Mucosa of gallbladder (tissue), 1 donor: Measurements from ENCODE around the gene ANKRD11. TPM values are rescaled to one million over a fixed set of nuclear protein-coding genes. Genes with fewer than 3 reads are reported as not detected.
"Not testable (repeated sequence)": the region's sequence is repeated elsewhere in the genome, so short reads cannot be mapped to it uniquely, and the experiment has no call there.

Source experiments
- DNase-seq: peaks from one replicate; pipeline ENCODE4 v3.0.0-alpha.2; 2020; ENCODE audit warnings: low spot score
- total RNA-seq: library from RNA; stranded (reverse); gene quantifications from one replicate; pipeline ENCODE4 v1.2.1, GENCODE V29; 2021
- donor health status: DM: no; HTN: no; CAD: no.

Gene ANKRD11
- total RNA-seq, 1 donor from 2014 or later, result 143 TPM

DNA sequence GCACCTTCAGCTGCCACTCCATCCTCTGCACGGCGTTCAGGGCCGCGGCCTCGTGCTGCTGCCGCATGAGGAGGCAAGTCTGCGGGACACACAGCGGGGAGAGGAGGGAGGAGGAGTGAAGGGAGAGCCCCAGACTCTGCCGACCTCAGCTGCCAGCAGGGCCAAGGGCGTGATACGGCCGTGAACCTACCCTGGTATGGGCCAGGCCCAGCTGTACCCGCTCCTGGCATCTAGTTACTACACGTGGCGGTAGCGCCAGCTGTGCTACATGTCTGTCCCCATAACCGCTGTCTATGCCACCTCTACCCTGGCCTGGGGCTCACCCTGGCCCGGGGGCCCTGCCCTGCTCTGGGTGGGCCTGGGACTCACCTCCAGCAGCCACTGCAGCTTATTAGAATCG, 221.8 kb downstream of the ANKRD11 start:
- no peak for DNase-seq

- DNase-seq, result not testable (repeated sequence)
These were observed 222.6 kb downstream of the ANKRD11 start for GRCh38 chr16:89267746-89268145.

GRCh38 chr16:89266521-89267134, 223.7 kb downstream of the ANKRD11 start:
- no peak for DNase-seq

DNA sequence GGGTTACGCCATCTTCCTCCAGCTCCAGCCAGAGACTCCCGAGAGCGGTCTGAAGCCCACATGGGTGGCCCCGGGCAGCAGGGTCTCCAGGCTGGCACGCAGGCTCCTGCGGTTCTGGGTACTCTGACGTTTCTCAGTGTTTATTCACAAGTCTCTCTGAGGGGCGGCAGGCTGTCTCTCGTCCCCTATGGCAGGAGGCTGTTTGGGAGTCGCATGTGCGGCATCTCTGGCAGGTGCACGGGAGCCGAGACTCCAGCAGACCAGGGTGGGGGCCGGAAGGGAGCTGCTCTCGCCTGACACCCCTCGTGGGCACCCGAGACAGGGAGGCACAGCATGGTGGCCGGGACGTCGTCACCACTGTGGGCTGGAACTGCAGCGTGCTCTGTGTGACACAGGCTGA, 224.7 kb downstream of the ANKRD11 start:
- DNase-seq, result no peak

DNA sequence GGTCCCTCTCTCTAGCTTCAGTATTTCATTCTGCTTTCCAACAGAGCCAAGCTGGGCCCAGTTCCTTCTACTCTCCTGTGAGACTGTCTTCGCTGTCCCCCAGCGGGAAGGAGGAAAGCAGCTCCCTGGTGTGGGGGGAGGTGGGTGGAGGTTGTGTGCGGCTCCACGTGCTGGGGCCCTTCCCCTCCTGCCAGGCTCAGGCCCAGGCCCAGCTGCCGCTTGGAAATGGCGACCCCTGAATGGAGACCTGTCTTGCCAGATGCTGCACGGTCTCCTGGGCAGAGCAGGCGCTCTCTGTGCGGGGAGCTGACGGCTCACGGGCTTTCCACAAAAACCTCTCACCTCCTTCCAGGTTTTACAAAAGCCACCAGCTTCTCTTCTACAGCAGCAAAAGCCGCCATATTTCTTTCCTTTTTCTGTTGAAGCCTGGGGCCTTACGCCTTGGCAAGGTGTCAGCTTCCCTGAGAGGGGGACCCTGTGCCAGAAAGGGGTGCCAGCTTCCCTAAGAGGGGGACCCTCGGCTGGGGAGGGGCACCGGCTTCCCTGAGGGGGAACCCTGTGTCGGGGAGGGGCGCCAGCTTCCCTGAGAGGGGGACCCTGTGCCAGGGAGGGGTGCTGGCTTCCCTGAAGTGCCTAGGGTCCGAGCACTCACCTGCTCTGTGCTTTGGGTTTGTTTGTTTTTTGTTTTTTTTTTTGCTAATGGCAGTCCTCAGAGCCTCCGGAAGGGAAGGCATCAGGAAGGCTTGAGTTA, 225.4 kb downstream of the ANKRD11 start:
- no peak for DNase-seq

DNA sequence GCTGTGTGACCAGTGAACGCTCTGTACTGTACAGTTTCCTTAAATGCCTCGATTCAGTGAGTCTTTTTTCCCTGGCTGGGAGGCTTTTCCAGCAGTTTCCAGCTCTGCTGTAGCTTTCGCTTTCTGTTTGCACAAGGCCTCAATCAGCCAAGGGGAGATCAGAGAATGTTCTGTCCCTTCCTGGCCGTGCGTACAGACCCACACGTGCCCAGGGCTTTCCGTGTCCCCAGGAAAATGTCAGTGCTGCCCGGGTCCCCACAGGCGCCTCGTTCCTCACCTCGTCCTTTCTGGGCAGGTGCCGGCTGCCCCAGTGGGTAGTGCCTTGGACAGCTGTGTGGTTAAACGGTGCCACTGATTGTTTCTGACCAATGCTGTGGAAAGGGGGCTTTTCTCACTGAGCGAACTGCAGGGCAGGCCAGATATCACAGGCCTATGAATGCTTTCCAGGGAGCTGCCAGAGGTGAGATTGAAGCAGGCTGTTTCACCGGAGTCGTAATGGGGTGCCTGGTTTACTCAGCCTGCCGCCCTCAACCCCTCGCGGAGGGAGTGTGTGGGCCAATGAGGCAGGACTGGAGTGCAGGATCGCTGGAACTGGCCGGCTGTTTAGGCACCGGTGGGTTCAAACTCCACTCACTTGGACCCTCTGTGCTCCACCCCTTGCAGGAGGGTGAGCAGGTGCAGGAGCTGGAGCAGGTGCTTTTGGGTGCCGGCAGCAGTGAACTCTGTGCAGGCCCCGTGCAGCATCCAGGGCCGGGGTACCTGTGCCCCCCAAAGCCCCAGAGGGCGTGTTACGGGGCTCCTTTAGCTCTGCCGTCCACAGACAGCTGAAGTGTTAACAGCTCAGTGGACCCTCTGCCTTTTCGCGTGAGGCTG, 228.4 kb downstream of the ANKRD11 start:
- DNase-seq, result no peak

DNA sequence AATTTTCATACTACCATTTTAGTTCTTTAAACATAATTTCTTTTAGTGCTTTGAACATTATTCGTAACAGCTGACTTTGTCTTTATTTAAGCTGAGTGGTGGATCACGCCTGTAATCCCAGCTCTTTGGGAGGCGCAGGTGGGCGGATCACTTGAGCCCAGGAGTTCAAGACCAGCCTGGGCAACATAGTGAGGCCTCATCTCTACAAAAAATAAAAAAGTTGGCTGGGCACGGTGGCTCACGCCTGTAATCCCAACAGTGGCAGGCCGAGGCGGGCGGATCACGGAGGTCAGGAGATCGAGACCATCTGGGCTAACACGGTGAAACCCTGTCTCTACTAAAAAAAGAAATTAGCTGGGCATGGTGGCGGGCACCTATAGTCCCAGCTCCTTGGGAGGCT, 230.5 kb downstream of the ANKRD11 start:
- DNase-seq, result not testable (repeated sequence)

DNA sequence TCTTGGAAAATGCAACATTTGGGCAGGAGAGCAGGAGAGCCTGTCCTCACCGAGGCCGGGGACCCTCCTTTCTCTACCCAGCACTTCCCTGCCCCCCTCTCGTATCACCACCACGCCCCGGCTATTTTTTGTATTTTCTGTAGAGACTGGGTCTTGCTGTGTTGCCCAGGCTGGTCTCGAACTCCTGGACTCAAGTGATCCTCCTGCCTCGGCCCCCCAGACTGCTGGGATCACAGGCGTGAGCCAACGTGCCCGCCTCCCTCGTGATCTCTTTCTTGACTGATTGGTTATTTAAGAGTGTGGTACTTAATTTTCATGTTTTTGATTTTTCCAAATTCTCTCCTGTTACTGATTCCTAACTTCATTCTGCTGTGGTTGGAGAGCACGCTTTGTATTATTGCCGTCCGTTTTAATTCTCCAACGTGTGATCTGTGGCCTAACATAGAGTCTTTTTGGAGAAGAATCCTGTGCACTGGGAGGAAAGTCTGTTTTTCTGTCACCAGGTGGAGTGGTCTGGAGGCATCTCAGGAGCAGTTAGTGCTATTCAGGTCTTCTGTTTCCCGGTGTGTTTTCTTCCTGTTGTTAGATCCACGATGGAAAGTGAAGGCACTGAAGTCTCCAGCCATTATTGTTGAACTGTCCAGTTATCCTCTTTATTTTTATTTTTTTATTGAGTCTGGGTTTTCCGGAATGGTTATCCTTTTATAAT, 232.4 kb downstream of the ANKRD11 start:
- no peak for DNase-seq

- DNase-seq, result no peak
These were observed 233.1 kb downstream of the ANKRD11 start for GRCh38 chr16:89257281-89257731.

- DNase-seq, result peak; percentile 48
These were observed 233.6 kb downstream of the ANKRD11 start for GRCh38 chr16:89256651-89257254.

DNA sequence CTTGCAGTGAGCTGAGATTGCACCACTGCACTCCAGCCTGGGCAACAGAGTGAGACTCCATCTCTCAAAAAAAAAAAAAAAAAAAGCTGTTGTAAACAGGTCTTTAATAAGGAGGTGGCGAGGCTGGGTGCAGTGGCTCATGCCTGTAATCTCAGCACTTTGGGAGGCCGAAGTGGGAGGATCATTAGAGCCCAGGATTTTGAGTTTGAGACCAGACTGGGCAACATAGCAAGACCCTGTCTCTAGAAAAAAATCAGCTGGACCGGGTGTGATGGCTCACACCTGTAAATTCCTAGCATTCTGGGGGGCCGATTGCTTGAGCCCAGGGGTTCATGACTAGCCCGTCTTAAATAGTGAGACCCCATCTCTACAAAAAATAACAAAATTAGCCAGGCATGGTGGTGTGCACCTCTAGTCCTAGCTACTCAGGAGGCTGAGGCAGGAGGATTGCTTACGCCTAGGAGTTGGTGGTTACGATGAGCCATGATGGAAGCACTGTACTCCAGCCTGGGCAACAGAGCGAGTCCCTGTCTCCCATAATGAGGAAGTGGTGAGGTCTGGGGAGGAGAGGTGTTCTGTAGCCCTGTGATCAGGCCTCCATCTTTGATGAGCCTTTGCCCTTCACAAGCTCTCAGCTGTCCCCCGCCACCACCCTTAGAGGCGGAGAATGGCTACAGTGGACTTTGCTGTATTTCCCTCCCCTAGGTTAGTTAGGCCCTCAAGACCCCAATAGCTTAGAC, 236.6 kb downstream of the ANKRD11 start:
- no peak for DNase-seq

- DNase-seq, result no peak
These were observed 242.0 kb downstream of the ANKRD11 start for GRCh38 chr16:89248196-89248982.

GRCh38 chr16:89247734-89248075, 242.7 kb downstream of the ANKRD11 start:
- not testable (repeated sequence) for DNase-seq

- peak; percentile 92 for DNase-seq
These were observed 243.2 kb downstream of the ANKRD11 start for GRCh38 chr16:89246903-89247733.

DNA sequence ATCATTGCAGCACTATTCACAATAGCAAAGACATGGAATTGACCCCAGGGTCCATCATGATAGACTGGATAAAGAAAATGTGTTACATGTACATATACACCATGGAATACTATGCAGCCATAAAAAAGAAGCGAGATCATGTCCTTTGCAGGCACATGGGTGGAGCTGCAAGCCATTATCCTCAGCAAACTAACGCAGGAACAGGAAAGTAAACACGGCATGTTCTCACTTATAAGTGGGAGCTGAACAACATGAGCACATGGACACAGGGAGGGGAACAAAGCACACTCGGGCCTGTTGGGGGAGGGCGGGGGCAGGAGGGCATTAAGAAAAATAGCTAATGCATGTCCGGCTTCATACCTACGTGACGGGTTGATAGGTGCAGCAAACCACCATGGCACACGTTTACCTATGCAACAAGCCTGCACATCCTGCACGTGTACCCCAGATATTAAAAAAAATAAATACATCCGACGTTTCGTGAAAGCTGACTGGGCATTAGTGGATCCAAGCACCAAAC, 243.9 kb downstream of the ANKRD11 start:
- DNase-seq, result no peak

- no peak for DNase-seq
These were observed 245.6 kb downstream of the ANKRD11 start for GRCh38 chr16:89244754-89245153.

DNA sequence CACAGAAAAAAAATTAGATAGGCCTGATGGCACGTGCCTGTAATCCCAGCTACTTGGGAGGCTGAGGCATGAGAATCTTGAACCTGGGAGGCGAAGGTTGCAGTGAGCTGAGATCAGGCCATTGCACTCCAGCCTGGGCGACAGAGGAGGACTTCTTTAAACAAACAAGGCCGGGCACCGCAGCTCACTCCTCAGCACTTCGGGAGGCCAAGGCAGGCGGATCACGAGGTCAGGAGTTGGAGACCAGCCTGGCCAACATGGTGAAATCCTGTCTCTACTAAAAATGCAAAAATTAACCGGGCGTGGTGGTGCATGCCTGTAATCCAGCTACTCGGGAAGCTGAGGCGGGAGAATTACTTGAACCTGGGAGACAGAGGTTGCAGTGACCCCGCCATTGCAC, 246.1 kb downstream of the ANKRD11 start:
- not testable (repeated sequence) for DNase-seq

GRCh38 chr16:89243664-89244063, 246.7 kb downstream of the ANKRD11 start:
- DNase-seq, result no peak

DNA sequence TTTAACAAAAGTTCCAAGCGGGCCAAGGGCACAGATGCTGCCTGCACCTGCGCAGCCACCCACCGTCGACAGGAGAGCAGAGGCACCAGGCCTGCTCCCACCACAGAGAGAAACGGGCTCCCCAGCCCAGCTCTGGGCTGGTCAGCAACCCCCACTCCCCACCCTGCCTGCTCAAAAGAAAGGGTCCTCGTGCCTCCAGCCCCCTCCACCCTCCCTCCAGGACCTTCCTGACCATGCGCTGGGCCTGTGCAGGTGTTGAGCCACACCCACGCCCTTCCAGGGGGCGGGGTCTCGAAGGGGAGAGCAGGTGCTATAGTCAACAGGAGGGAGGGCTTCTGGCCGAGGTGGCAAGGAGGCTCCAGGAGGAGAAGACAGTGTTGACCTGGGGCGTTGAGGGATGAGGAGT, 247.6 kb downstream of the ANKRD11 start:
- no peak for DNase-seq
